Measurements from ENCODE around the gene TANC1. TPM values are rescaled to one million over a fixed set of nuclear protein-coding genes. Genes with fewer than 3 reads are reported as not detected.

The TANC1 gene
- total RNA-seq, 1 experiment from 2014 or later: 21.1 TPM

DNA sequence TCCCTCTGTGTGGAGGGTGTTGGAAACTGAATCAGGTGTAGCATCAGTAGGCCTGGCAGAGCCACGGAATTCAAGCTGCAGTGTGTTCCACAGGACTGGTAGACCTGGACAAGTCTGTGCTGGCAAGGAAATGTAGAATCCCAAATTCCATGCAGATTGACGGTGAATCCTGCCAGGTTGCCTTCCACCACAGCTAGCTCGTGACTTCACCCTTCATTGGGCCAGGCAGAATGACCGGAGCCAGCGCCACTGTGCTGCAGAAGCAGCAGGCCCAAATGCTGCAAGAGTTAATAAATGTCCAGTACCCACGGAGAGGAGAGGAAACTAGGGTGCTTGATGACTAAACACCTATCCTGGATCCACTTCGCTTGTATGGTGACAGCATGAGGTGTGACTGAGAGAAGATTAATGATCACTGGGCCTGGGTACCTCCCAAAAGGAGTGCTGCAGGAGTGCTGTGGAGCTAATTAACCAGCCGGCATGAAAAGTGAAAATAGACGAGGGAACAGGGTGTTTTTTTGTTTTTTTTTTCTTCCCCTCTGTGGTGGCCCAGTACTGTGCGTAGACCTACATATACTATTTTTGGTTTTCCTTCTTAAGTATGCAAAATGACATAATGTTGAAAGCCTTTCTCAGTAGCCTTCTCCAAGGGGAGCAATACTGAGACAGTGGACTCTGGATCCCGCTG lies 122.2 kb downstream of the TANC1 start:
- no TSS peak for BruUV-seq (replicated peaks)
- Histone ChIP-seq H3K27me3 (replicated peaks; ENCODE audit: control insufficient read depth, insufficient read depth, low read length) (no peaks in the 10 kb centered on the region), H3K4me1 (peaks cover 7% of the 10 kb centered on the region; the same call in 1 of the 2 replicates), H3K9me3 (no peaks in the 10 kb centered on the region), H3K4me3 (ENCODE audit: low read depth, low read length) (no peak overlapping the region), H3K36me3 (ENCODE audit: control insufficient read depth, insufficient read depth, low read length) (0 out of 2 replicates have a peak, but pooled peaks cover 1% of the 10 kb centered on the region)
- Mint-ChIP-seq H3K4me1 (ENCODE audit: low read depth, unreplicated experiment) (peaks cover 22% of the 10 kb centered on the region), H3K36me3 (ENCODE audit: insufficient read depth, unreplicated experiment) (peaks cover 22% of the 10 kb centered on the region), H3K27me3 (ENCODE audit: insufficient read depth, unreplicated experiment) (no peaks in the 10 kb centered on the region), H3K4me3 (ENCODE audit: unreplicated experiment) (no peak overlapping the region), H3K27ac (ENCODE audit: unreplicated experiment) (no peak overlapping the region), H3K9me3 (ENCODE audit: unreplicated experiment) (peaks cover 3% of the 10 kb centered on the region)
- intact Hi-C loops (cut with micrococcal nuclease; ENCODE audit: unreplicated experiment): no loop called here
- CTCF ChIA-PET: no interaction called here
- no peak for DNase-seq
- POLR2A ChIA-PET: no interaction called here
- TF ChIP-seq, protein P1, sequence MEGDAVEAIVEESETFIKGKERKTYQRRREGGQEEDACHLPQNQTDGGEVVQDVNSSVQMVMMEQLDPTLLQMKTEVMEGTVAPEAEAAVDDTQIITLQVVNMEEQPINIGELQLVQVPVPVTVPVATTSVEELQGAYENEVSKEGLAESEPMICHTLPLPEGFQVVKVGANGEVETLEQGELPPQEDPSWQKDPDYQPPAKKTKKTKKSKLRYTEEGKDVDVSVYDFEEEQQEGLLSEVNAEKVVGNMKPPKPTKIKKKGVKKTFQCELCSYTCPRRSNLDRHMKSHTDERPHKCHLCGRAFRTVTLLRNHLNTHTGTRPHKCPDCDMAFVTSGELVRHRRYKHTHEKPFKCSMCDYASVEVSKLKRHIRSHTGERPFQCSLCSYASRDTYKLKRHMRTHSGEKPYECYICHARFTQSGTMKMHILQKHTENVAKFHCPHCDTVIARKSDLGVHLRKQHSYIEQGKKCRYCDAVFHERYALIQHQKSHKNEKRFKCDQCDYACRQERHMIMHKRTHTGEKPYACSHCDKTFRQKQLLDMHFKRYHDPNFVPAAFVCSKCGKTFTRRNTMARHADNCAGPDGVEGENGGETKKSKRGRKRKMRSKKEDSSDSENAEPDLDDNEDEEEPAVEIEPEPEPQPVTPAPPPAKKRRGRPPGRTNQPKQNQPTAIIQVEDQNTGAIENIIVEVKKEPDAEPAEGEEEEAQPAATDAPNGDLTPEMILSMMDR (IDR thresholded peaks at IDR 0.05; ENCODE audit: insufficient read depth in 1 of 2, low read depth in 1 of 2, low read length in 1 of 2, severe bottlenecking in 1 of 2, unreplicated experiment in 1 of 2): no peak

- no peaks in the 10 kb centered on the region for H3K27me3 ChIP-seq (replicated peaks; ENCODE audit: control insufficient read depth, insufficient read depth, low read length)
- H3K27ac Mint-ChIP-seq (ENCODE audit: unreplicated experiment): no peak overlapping the region
- H3K27me3 Mint-ChIP-seq (ENCODE audit: insufficient read depth, unreplicated experiment): no peaks in the 10 kb centered on the region
- peaks cover 7% of the 10 kb centered on the region; the same call in 1 of the 2 replicates for H3K4me1 ChIP-seq
- POLR2A ChIA-PET: no interaction called here
- no TSS peak for BruUV-seq (replicated peaks)
- peaks cover 28% of the 10 kb centered on the region for H3K36me3 Mint-ChIP-seq (ENCODE audit: insufficient read depth, unreplicated experiment)
- peaks cover 11% of the 10 kb centered on the region for H3K9me3 Mint-ChIP-seq (ENCODE audit: unreplicated experiment)
- H3K4me3 Mint-ChIP-seq (ENCODE audit: unreplicated experiment): no peak overlapping the region
- CTCF ChIA-PET: interaction anchor here (1.2 kb wide), 1 partner anchor 55 kb away, joined by 3 read pairs; no protein-coding TSS in a partner anchor
- no peak overlapping the region for H3K4me3 ChIP-seq (ENCODE audit: low read depth, low read length)
- no peak for DNase-seq
- 0 out of 2 replicates have a peak, but pooled peaks cover 1% of the 10 kb centered on the region for H3K36me3 ChIP-seq (ENCODE audit: control insufficient read depth, insufficient read depth, low read length)
- intact Hi-C loops (cut with micrococcal nuclease; ENCODE audit: unreplicated experiment): no loop called here
- peaks cover 22% of the 10 kb centered on the region for H3K4me1 Mint-ChIP-seq (ENCODE audit: low read depth, unreplicated experiment)
- TF ChIP-seq, protein P1 (IDR thresholded peaks at IDR 0.05; ENCODE audit: insufficient read depth in 1 of 2, low read depth in 1 of 2, low read length in 1 of 2, severe bottlenecking in 1 of 2, unreplicated experiment in 1 of 2): no peak
- no peaks in the 10 kb centered on the region; the same call in 1 of the 2 replicates for H3K9me3 ChIP-seq
Measured at GRCh38 chr2:159091381-159091780, 122.9 kb downstream of the TANC1 start.

- TF ChIP-seq, protein P1 (IDR thresholded peaks at IDR 0.05; ENCODE audit: insufficient read depth in 1 of 2, low read depth in 1 of 2, low read length in 1 of 2, severe bottlenecking in 1 of 2, unreplicated experiment in 1 of 2): no peak
- H3K4me3 ChIP-seq (ENCODE audit: low read depth, low read length): no peak overlapping the region
- BruUV-seq (replicated peaks): no TSS peak
- H3K36me3 ChIP-seq (ENCODE audit: control insufficient read depth, insufficient read depth, low read length): 0 out of 2 replicates have a peak, but pooled peaks cover 1% of the 10 kb centered on the region
- ChIA-PET CTCF (interaction anchor here (1.2 kb wide), 1 partner anchor 56 kb away, joined by 3 read pairs; no protein-coding TSS in a partner anchor), POLR2A (no interaction called here)
- H3K9me3 ChIP-seq: no peaks in the 10 kb centered on the region; the same call in 1 of the 2 replicates
- Mint-ChIP-seq H3K27me3 (ENCODE audit: insufficient read depth, unreplicated experiment) (no peaks in the 10 kb centered on the region), H3K9me3 (ENCODE audit: unreplicated experiment) (peaks cover 17% of the 10 kb centered on the region), H3K4me3 (ENCODE audit: unreplicated experiment) (no peak overlapping the region), H3K4me1 (ENCODE audit: low read depth, unreplicated experiment) (peaks cover 25% of the 10 kb centered on the region), H3K36me3 (ENCODE audit: insufficient read depth, unreplicated experiment) (peaks cover 30% of the 10 kb centered on the region), H3K27ac (ENCODE audit: unreplicated experiment) (no peak overlapping the region)
- intact Hi-C loops (cut with micrococcal nuclease; ENCODE audit: unreplicated experiment): no loop called here
- DNase-seq: no peak
- peaks cover 7% of the 10 kb centered on the region; the same call in 1 of the 2 replicates for H3K4me1 ChIP-seq
- no peaks in the 10 kb centered on the region for H3K27me3 ChIP-seq (replicated peaks; ENCODE audit: control insufficient read depth, insufficient read depth, low read length)
Measured at GRCh38 chr2:159091976-159092375, 123.5 kb downstream of the TANC1 start.

All from Caco-2 (cell line).